AG04450 (cell line): Measurements from ENCODE around the gene FAM20C. TPM values are rescaled to one million over a fixed set of nuclear protein-coding genes. Genes with fewer than 3 reads are reported as not detected.

Experiments used
- CTCF ChIA-PET: fragments of 300-600, 350-600 bp; formaldehyde crosslinking; extraction: SDS; loops from one replicate; lab custom pipeline; 2022; ENCODE audit warnings: antibody characterized with exemption, inconsistent platforms; lab: Charles Lee
- POLR2A ChIA-PET: fragments of 350-600 bp; formaldehyde crosslinking; extraction: SDS; loops from one replicate; lab custom pipeline; 2021; ENCODE audit warnings: antibody characterized with exemption, inconsistent platforms; lab: Yijun Ruan, JAX
- DNase-seq: peaks from one replicate; pipeline ENCODE4 v3.0.0-alpha.2; 2011; ENCODE audit warnings: low read depth, low spot score
- H3K27ac ChIP-seq: one replicate; pipeline ENCODE4 v1.5.1; 2012; ENCODE audit warnings: low read depth, low read length, control low read depth
- H3K27me3 ChIP-seq: one replicate; pipeline ENCODE4 v1.6.0; 2012; ENCODE audit warnings: low read length; ENCODE audit not compliant: control insufficient read depth, insufficient read depth
- H3K4me3 ChIP-seq: 2 replicates; pipeline ENCODE4 v1.5.1; 2011; ENCODE audit warnings: mild to moderate bottlenecking, low read depth, low read length, control low read depth
- H3K9me3 ChIP-seq: 2 replicates; pipeline ENCODE4 v1.5.1; 2012; ENCODE audit warnings: low read length; ENCODE audit not compliant: control insufficient read depth, insufficient read depth
- CTCF ChIP-seq: IDR thresholded peaks from 2 replicates; pipeline ENCODE4 v1.5.1; 2011; ENCODE audit warnings: low read depth, low read length, control low read depth, inconsistent platforms
- polyA plus RNA-seq: library from polyadenylated mRNA; depleted of rRNA; stranded (reverse); fragments of >200 nt; gene quantifications from 2 replicates; pipeline ENCODE4 v1.2.3, GENCODE V29; 2011

The FAM20C gene
- polyA plus RNA-seq, 1 experiment = 34.5 TPM

DNA sequence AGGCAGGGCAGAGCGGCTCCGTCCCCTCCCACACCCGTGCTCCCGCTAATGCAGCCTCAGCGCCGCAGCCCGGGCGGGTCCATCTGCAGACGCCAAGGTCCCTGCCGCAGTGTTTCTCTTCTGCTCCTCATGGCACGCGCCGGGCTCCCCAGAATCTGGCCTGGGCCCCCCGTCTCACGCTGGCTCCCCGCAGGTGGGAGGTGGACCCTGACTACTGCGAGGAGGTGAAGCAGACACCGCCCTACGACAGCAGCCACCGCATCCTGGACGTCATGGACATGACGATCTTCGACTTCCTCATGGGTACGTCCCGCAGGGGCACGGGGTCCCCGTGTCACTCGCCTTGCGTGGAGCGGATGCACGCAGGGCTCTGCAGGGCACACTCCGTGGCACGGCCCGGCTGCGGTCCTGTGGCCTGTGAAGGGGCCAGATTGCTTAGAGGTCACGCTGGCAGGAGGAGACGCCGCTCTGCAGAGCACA lies 64.1 kb downstream of the FAM20C start:
- DNase-seq = no peak
- CTCF ChIA-PET = no interaction called here
- POLR2A ChIA-PET = no interaction called here

DNA sequence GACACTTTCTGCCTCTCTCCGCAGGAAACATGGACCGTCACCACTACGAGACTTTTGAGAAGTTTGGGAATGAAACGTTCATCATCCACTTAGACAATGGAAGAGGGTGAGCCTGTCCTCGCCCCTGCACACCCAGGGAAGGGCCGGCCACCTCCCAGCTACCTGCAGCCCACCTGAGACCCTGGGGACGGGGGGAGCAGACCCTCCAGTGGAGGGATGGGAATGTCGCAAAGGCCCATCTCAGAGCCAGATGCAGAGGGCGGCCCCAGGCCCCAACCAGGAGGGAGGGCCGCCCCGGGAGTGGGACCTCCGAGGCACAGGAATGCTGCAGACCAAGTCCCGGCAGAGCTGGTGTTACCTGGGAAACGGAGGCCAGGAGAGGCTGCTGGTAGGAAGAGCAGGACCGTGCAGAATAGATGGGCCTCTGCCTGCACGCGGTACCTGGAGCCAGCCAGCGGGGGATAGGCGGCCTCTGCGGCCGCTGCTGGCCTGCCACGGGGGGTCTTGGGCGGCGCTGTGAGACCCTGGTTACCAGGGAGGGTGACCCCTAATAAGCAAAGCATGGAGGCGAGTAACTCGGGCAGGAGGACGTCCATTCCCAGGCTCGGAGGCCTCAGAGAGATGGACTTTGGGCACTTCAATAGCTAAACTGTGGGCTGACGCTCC lies 64.7 kb downstream of the FAM20C start:
- Histone ChIP-seq H3K27me3 (no peaks in the 10 kb centered on the region), H3K4me3 (no peak overlapping the region), H3K27ac (no peak overlapping the region), H3K9me3 (peaks cover 95% of the 10 kb centered on the region)
- no peak for TF ChIP-seq CTCF
- DNase-seq = no peak
- POLR2A ChIA-PET = no interaction called here
- CTCF ChIA-PET = no interaction called here

More for the DNA sequence above, 64.1 kb downstream of the FAM20C start:
- no peak overlapping the region for H3K4me3 ChIP-seq
- TF ChIP-seq CTCF = no peak
- no peak overlapping the region for H3K27ac ChIP-seq
- no peaks in the 10 kb centered on the region for H3K27me3 ChIP-seq
- H3K9me3 ChIP-seq = peaks cover 89% of the 10 kb centered on the region

- H3K27ac ChIP-seq = no peak overlapping the region
- peaks cover 96% of the 10 kb centered on the region for H3K9me3 ChIP-seq
- H3K4me3 ChIP-seq = no peak overlapping the region
- no peak for TF ChIP-seq CTCF
- CTCF ChIA-PET = no interaction called here
- DNase-seq = no peak
- POLR2A ChIA-PET = no interaction called here
- H3K27me3 ChIP-seq = no peaks in the 10 kb centered on the region
Measured at GRCh38 chr7:257647-257992, 65.2 kb downstream of the FAM20C start.

- CTCF ChIA-PET = no interaction called here
- Histone ChIP-seq H3K27me3 (no peaks in the 10 kb centered on the region), H3K4me3 (no peak overlapping the region), H3K27ac (no peak overlapping the region), H3K9me3 (peaks cover 96% of the 10 kb centered on the region)
- TF ChIP-seq CTCF = no peak
- POLR2A ChIA-PET = no interaction called here
- DNase-seq = no peak
Measured at GRCh38 chr7:258476-259190, 66.3 kb downstream of the FAM20C start.

- no peaks in the 10 kb centered on the region for H3K27me3 ChIP-seq
- POLR2A ChIA-PET = no interaction called here
- no peak overlapping the region for H3K4me3 ChIP-seq
- no peak overlapping the region for H3K27ac ChIP-seq
- no peak for TF ChIP-seq CTCF
- CTCF ChIA-PET = no interaction called here
- DNase-seq = no peak
- peaks cover 95% of the 10 kb centered on the region for H3K9me3 ChIP-seq
Measured at GRCh38 chr7:259191-259505, 66.8 kb downstream of the FAM20C start.
